ENCODE results near the gene SMARCC2.

- no peak for TF ChIP-seq CTCF (IDR thresholded peaks at IDR 0.05)
- TF ChIP-seq POLR2A (IDR thresholded peaks at IDR 0.05): no peak
- TF ChIP-seq EP300 (IDR thresholded peaks at IDR 0.05): no peak
- no peak for TF ChIP-seq POLR2AphosphoS5 (IDR thresholded peaks at IDR 0.05)
Observed at GRCh38 chr12:56169229-56169759, 20.0 kb downstream of the SMARCC2 start.

Data from stomach (tissue), 4 donors.